LoVo (cell line): ENCODE results near the gene JMJD1C.

Experiments
- DNase-seq: peaks from one replicate; pipeline ENCODE4 v3.0.0-alpha.2; 2016; ENCODE audit warnings: low spot score

Gene JMJD1C

DNA sequence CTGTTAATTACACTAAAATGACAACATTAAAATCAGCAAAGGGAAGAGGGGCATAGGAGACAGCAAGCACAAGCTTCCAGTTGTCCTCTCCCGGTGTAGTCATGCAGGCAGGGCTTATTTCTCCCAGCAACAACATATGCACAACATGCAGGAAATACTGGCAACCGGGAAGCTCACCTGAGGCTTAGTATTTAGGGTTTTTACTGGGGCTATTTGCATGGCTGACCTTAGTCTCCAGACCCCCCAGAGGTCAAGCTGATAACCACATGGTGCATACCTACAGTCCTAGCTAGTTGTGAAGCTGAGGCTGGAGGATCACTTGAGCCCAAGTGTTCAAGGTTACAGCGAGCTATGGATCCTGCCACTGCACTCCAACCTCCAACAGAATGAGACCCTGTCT lies 12.8 kb upstream of the JMJD1C start:
- DNase-seq, result no peak

GRCh38 chr10:63477927-63478326 lies 12.2 kb upstream of the JMJD1C start:
- no peak for DNase-seq

DNA sequence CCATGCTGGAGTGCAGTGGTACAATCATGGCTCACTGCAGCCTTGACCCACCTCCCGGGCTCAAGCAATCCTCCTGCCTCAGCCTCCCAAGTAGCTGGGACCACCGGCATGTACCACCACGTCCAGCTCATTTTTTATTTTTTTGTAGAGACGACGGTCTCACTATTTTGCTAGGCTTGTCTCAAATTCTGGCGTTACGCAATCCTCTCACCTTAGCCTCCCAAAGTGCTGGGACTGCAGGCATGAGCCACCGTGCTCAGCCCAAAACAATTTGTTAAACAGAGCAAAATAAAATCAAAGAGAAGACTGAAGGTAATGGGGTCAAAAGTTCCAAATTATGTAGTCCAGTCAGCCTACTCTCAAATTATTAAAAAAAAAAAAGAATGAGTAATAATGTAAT lies 8.7 kb upstream of the JMJD1C start:
- no peak for DNase-seq

- no peak for DNase-seq
Measured at GRCh38 chr10:63470928-63471327, 5.2 kb upstream of the JMJD1C start.

DNA sequence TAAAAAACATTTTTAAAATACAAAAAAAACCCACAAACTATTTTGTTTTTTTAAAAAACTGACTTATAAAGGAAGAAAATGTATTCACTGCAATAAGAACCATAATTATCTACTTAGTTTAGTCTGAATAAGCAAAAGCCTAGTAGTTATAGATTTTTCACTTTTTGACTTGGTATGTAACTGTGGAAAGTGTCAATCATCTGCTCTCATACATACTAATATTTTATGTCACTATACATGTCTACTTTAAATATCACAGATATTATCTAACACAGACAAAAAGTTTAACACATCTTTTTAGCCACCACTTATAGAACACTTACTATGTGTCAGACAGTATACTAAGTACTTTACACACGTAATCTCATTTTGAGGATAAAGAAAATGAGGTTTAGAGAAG lies 3.2 kb upstream of the JMJD1C start:
- DNase-seq, result no peak

GRCh38 chr10:63467841-63468240 lies 2.1 kb upstream of the JMJD1C start:
- no peak for DNase-seq

DNA sequence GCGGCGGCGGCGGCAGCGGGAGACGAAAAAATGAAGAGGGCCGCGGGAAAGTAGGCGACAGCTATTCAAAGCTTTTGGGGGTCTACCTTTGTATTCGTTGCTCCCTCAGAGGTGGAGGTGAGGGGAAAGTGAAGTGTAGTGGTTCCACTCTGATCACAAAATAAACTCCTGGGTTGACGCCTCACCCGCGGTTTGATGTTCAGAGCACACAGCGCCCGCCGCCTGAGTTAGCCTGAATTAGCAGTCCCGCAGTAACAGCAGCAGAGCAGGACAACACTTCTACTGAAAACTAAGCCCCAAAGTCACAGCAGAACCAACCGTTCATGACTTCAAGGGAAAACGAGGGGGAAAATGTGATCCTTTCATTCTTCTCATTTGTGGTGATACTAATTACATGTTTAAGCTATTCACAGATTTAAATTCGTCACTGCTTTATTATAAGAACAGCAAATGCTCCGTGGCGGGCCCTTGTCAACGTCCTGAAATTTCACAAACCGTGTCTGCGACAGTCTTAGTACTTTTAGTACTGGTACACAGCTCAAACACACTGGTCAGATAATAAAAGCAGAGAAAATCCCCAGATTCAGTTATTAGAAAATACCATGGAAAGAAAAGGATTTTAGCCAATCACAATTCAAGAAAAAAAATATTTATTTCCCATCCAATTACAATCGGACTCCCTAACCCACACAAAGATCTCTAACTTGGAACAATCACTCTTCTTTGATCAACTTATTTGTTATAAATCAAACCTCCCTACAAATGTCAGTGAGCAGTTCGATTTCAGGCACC lies 563 bp upstream of the JMJD1C start:
- peak; percentile 51 for DNase-seq

DNA sequence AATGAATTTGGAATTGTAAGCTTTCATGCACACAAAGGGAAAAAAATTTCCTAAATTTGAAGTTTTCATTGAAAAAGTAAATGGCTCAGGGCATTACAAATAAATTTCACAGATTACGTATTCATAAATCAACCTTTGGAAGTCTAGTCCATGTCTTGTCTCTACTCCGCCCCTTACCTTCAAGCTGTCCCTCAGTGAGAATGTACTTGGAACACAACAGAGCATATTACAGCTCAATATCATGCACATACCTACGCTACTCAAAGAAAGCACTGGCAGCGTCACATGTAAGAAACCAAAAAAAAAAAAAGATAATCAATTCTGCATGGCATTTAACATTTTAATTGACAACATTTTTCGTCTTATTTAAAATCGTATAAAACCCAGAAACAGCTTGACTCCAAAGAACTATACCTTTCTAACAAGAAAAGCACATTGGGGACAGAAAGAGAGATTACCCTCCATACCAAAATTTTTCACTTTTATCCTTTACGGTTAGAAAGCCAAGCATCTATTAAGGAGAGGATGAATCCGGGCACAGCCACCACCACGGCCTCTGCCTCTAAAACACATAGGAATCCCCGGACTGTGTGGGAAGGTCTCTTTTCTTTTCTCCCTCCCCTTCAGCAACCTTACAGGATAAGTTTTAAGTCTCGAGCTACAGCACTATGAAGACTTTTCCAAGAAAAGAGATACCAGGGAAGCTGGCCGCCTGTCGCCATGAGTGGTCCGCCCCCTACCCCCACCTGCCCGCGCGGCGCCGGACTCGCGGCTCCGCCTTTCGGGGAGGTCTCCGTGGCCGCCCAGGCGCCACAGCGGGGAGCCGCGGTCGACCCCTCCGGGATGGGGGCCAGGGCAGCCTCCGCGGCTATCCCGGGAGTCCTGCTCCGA lies 1.1 kb downstream of the JMJD1C start:
- DNase-seq, result no peak

- DNase-seq, result no peak
Measured at GRCh38 chr10:63462442-63462841, 3.3 kb downstream of the JMJD1C start.

DNA sequence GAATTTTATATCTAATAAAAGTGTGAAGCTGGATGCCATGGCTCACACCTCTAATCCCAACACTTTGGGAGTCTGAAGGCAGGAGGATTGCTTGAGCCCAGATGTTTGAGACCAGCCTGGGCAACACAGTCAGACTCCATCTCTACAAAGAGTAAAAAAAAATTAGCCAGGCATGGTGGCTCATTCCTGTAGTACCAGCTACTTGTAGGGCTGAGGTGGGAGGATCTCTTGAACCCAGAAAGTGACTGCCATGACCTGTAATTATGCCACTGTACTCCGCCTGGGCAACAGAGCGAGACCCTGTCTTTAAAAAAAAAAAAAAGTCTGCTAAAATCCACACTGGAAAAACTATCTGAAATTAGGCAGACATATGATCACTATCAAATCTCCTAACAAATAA lies 7.6 kb downstream of the JMJD1C start:
- DNase-seq, result no peak

DNA sequence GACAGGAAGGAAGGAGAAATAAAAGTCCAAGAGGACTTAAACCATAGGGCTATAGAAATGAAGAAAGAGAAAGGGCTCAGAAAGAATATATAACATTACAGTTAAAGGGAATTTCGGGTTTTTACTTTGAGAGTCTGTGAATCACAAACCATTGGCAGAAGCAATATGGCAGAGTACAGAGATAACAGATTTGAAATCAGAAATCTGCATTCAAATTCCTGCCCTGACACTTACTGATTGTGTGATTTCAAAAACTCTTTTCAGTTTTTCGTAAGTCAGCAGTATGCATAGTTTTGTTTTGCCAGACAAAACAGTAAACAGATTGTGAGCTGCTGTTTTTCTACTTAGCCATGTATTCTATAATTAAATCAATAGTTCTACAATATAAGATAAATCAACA lies 8.2 kb downstream of the JMJD1C start:
- DNase-seq, result no peak

DNA sequence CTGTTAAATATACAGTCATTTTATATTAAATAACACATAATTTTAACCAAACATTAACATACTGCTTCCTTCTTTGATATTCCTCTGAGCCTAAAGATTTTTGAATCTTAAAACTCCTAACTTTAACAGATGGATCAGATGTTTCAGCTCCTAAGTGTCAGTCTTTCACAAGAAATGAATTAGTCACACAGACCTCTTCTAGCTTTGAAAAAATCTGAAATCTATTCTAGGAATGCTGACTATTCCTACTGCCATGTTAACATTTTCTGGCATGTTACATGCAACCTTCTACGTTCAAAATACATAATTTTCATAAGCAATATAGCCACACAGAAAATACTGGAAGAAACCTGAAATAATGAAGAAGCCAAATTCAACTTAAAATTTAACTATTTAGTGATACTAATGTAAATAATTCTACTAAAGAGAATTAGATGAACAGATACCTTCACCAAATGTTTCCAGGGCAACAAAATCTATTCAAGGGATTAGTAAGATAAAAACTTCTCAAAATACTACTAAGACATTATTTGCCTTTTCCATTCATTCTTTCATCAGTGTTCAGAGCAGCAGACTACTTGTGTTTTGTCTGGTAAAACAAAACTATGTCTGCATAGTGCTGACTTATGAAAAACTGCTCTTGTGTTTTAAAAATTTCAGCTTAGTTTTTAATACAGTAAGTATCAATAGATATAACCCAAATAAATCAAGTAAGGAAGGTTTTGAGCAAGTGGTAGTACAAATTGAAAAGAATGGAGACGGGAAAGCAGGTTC lies 9.2 kb downstream of the JMJD1C start:
- no peak for DNase-seq

- DNase-seq, result no peak
Measured at GRCh38 chr10:63455507-63455906, 10.3 kb downstream of the JMJD1C start.

GRCh38 chr10:63454631-63455030 lies 11.1 kb downstream of the JMJD1C start:
- no peak for DNase-seq

GRCh38 chr10:63452524-63452923 lies 13.3 kb downstream of the JMJD1C start:
- DNase-seq, result no peak

GRCh38 chr10:63446716-63447440 lies 18.9 kb downstream of the JMJD1C start:
- no peak for DNase-seq

DNA sequence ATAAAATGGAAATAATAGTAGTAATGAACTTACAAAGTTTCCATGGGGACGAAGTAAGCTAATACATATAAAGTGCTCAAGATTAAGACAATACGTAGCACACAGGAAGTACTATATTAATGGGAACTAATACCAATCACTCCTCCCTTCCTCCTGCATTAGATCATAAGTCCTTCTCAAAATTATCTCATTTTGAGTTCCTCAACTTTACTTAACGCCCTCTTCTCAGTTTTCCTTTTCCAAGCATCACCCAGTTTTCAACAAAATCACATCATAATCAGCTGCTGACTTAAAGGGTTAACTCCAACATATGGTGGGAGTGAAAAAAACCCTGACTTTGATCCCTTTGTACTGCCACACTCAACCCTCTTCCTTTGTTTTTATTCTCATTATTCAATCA lies 24.4 kb downstream of the JMJD1C start:
- no peak for DNase-seq

DNA sequence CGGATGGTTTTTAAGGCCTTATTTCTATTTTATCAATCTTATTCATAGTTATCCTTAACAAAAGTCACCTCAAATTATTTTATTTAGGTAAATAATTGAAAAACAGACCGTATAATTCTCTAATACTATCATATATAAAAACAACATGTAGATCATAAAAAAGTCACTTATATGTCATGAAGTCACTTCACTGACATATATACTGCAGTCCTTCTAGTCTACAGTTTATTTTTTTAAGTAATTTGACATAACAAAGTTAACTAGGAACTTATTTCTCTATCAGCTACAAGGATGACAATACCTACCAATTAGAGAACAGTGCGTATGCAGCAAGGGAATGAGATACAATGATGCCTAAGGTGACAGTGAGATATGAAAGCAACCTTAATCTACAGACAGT lies 26.2 kb downstream of the JMJD1C start:
- DNase-seq, result no peak

DNA sequence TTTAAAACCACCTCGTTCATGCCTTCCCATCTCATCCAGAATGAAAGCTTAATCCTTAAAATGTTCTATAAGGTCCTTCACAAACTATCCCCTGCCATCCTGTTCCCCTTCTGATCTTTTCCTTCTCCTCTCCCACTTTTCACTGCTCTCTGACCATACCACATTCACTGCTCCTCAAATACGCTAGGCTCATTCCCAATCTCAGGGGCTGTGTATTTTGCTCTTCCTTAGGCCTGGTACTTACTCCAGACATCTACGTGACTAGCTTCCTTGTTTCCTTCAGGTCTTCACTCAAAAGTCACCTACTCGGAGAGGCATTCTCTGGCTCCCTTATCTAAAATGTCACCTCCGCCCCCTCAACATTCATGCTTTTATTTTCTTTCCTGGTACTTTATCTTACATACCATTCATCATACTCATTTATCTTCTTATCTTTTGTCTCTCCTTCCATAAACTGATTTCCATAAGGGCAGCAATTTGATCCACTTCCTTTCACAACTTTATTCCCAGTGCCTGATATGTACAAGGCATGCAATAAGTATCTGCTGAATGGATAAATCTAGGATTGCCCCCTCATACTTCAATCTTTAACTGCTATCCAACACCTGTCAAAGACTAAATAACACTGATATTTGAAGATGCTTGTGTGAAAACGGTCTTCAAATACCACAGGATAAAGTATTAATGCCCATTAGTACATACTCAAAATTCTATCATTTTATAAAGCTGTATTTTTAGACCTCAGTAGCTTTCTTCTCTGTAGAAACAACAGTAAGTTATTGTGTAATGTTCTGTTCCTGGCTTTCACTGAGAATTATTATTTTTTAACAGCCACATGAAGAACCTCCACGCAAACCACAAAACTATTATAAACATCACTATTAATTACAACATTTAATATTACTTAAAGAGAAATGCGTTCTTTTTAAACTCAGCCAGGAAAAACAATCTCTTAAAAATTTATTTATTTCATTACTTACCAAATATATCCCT lies 27.0 kb downstream of the JMJD1C start:
- peak; percentile 49 for DNase-seq

- no peak for DNase-seq
Measured at GRCh38 chr10:63437116-63437949, 28.4 kb downstream of the JMJD1C start.
